Measurements from ENCODE around the gene TMEM256.
"Not testable (repeated sequence)": the region's sequence is repeated elsewhere in the genome, so short reads cannot be mapped to it uniquely, and the experiment has no call there.

The TMEM256 gene

GRCh38 chr17:7383371-7383741, 20.5 kb downstream of the TMEM256 start:
- no peak for DNase-seq (ENCODE audit: low read depth)

- DNase-seq (ENCODE audit: low read depth): no peak
These were observed 21.0 kb downstream of the TMEM256 start for GRCh38 chr17:7382901-7383300.

DNA sequence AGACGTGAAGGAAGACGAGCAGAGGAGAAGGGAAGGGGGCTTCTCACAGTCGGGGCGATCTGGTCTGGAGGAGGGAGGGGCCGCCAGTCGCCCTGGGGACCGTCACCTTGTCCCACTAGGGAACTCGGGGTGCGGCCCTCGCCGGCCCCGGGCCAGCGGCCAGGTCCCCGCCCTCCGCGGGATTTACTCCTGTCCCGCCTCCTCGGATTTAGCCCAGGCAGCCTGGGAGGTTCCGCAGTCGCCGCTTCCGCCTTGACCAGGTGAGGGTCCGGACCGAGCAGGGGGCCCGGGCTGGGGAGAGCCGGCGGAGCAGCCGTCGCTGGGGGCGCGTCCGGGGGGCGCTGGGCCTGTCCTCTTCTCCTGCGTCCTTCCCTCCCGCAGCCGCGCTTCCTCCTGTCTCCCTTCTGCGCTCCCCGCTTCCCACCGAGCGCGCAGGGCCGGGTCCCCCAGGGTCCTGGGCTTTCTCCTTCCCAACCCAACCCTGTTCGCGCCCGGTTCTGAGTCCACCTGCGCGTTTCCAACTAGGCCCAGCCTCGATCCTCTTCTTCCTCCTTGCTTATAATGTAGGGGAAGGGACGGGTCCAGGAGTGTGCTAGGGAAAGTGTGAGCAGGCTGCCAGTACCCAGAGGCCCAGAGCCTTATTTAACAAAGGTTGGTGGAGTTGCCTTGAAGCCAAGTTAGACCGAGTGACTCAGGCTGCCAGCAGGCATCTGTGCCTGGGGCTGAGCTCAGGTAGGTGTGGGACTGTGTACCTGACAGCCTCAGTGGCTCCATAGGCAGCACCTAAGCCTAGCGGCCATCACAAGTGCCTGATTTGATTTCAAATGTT, 22.8 kb downstream of the TMEM256 start, which contains the start of gene TNK1:
Gene TNK1, plus strand, starts transcription at position 235 of the 829 bp plus-strand sequence. CDS start 1,838 bp downstream, outside the sequence.
- no peak for DNase-seq (ENCODE audit: low read depth)

- no peak for DNase-seq (ENCODE audit: low read depth)
These were observed 23.6 kb downstream of the TMEM256 start for GRCh38 chr17:7380321-7380720.

DNA sequence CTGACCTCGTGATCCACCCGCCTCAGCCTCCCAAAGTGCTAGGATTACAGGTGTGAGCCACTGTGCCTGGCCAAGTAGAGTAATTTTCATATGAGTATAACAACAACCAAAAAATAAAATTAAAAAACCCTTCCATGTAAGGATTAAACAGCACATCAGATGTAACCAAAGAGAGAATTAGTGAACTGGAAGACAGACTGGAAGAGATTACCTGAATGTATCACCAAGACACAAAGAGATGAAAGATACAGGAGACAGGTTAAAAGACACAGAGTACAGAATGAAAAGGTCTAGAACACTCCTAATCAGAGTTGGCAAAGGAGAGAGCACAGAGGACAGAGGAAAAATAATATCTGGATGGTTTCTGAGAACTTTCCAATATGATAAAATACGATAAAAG, 24.8 kb downstream of the TMEM256 start:
- DNase-seq (ENCODE audit: low read depth): no peak

- no peak for DNase-seq (ENCODE audit: low read depth)
These were observed 29.5 kb downstream of the TMEM256 start for GRCh38 chr17:7374353-7374752.

GRCh38 chr17:7370853-7371252, 33.0 kb downstream of the TMEM256 start:
- no peak for DNase-seq (ENCODE audit: low read depth)

DNA sequence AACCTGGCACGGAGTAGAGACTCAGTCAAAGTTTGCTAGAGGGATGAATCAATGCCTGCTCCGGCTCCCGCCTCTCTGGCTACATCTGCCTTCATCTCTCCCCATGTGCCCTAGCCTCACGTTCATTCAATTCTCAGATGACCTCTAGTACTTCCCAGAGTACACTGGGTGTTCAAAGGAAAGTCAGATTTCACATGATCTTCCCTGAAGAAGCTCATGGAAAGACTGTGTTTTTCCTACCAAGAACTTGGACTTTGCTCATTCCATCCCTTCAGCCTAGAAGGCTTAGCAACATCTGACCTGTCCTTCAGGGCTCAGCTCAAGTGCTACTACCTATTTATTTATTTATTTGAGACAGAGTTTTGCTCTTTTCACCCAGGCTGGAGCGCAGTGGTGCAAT, 34.1 kb downstream of the TMEM256 start:
- no peak for DNase-seq (ENCODE audit: low read depth)

DNA sequence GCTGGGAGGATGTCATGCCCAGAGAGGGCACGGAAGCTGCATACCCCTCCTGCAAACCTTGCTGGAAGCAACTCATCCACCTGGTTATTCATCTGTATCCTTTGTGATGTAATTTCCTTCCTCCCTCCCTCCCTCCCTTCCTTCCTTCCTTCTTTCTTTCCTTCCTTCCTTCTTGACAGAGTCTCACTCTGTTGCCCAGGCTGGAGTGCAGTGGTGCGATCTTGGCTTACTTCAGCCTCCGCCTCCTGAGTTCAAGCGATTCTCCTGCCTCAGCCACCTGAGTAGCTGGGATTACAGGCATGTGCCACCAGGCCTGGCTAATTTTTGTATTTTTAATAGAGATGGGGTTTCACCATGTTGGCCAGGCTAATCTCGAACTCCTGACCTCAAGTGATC, 35.3 kb downstream of the TMEM256 start:
- not testable (repeated sequence) for DNase-seq (ENCODE audit: low read depth)

DNA sequence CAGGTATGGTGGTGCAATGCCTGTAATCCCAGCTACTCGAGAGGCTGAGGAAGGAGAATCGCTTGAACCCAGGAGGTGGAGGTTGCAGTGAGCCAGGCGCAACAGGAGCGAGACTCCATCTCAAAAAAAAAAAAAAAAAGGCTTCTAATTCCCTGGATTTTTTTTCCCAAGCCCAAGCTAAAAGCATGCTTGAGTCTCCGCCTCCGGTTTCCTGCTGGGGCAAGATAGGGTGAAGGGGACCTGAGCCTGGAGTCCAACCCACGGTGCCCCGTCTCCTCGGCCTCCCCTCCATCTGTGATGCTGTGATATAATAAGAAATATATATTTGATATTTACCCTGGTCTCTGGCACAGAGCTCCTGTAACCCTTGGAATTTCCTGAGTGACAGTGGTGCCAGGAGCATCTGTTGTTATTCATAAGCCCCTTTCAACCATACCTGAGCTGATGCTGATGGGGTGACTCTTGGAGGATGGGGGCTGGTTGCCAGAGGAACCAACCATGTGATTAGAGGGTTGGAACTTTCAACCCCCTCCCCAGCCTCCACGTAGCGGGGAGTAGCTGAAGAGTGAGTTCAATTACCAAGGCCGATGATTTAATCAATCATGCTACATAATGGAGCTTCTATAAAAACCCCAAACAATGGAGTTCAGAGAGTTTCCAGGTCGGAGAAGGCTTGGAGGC, 35.8 kb downstream of the TMEM256 start:
- no peak for DNase-seq (ENCODE audit: low read depth)

GRCh38 chr17:7367083-7367482, 36.8 kb downstream of the TMEM256 start:
- no peak for DNase-seq (ENCODE audit: low read depth)

- not testable (repeated sequence) for DNase-seq (ENCODE audit: low read depth)
These were observed 37.9 kb downstream of the TMEM256 start for GRCh38 chr17:7365963-7366362.

DNA sequence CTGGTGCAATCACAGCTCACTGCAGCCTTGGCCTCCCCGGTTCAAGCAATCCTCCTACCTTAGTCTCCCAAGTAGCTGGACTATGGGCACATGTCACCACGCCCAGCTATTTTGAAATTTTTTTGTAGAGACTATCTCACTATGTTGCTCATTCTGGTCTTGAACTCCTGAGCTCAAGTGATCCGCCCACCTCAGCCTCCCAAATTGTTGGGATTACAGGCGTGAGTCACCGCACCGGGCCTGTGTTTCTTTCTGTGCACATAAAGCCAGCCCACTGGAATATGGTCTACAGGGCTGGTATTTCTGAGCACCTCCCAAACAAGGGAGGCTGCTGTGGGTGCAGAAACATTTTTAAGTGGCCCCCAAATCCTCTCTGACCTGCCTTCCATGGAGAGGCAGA, 40.6 kb downstream of the TMEM256 start:
- DNase-seq (ENCODE audit: low read depth): no peak

- no peak for DNase-seq (ENCODE audit: low read depth)
These were observed 42.0 kb downstream of the TMEM256 start for GRCh38 chr17:7361906-7362305.

GRCh38 chr17:7357381-7357780, 46.5 kb downstream of the TMEM256 start:
- no peak for DNase-seq (ENCODE audit: low read depth)

GRCh38 chr17:7356756-7357155, 47.1 kb downstream of the TMEM256 start:
- DNase-seq (ENCODE audit: low read depth): no peak

DNA sequence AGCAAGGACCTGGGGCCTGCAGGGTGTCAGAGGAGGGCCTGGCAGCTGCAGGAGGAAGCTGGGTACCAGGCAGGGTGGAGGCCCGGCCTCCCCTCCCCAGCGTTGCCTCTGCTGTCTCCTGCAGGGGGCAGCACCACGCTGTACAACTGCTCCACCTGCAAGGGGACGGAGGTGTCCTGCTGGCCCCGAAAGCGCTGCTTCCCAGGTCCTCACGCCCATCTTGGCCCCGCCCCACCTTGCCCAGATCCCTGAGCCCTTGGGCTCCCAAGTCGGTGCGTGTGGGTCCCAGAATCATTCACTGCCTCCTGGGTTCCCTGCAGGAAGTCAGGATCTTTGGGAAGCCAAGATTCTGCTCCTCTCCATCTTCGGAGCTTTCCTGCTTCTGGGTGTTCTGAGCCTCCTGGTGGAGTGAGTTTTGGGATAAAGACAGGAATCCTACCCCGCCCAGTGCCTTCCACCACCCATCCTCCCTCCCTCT, 47.8 kb downstream of the TMEM256 start:
- DNase-seq (ENCODE audit: low read depth): peak; percentile 66

- DNase-seq (ENCODE audit: low read depth): no peak
These were observed 48.3 kb downstream of the TMEM256 start for GRCh38 chr17:7355573-7355972.

GRCh38 chr17:7355053-7355452, 48.8 kb downstream of the TMEM256 start, which contains the start of gene TMEM95:
Gene TMEM95 (plus strand): TSS chr17:7355156. CDS start chr17:7355205, 49 bp downstream.
- DNase-seq (ENCODE audit: low read depth): no peak

- DNase-seq (ENCODE audit: low read depth): no peak
These were observed 49.5 kb downstream of the TMEM256 start for GRCh38 chr17:7354262-7354843.

All from stimulated activated CD8-positive, alpha-beta memory T cell treated with anti-CD3 and anti-CD28 coated beads, Interleukin-15, amount 100 ng/mL, for 24 hours (primary cell).